HG02973 (cell line): ENCODE data around the gene IL10RB.
"Not testable (repeated sequence)": the region's sequence is repeated elsewhere in the genome, so short reads cannot be mapped to it uniquely, and the experiment has no call there.

Experiments used
- ATAC-seq: cut with Tn5 transposase; IDR thresholded peaks from one replicate; pipeline ENCODE4 v1.9.1; 2021; ENCODE audit warnings: moderate library complexity; ENCODE audit not compliant: unreplicated experiment

The IL10RB gene

GRCh38 chr21:33240404-33240803 is 25.8 kb upstream of the IL10RB start:
- ATAC-seq, result no peak

GRCh38 chr21:33241846-33242245 is 24.3 kb upstream of the IL10RB start:
- no peak for ATAC-seq

GRCh38 chr21:33242846-33243245 is 23.3 kb upstream of the IL10RB start:
- ATAC-seq, result not testable (repeated sequence)

GRCh38 chr21:33244082-33244778 is 21.9 kb upstream of the IL10RB start:
- ATAC-seq, result no peak

GRCh38 chr21:33244779-33245105 is 21.4 kb upstream of the IL10RB start:
- no peak for ATAC-seq

GRCh38 chr21:33245289-33245918 is 20.8 kb upstream of the IL10RB start:
- ATAC-seq, result no peak

- no peak for ATAC-seq
Measured at GRCh38 chr21:33246506-33246905, 19.7 kb upstream of the IL10RB start.

GRCh38 chr21:33246963-33247362 is 19.2 kb upstream of the IL10RB start:
- ATAC-seq, result no peak

- ATAC-seq, result no peak
Measured at GRCh38 chr21:33247599-33247998, 18.6 kb upstream of the IL10RB start.

GRCh38 chr21:33249331-33250002 is 16.7 kb upstream of the IL10RB start:
- ATAC-seq, result no peak

GRCh38 chr21:33251119-33251518 is 15.0 kb upstream of the IL10RB start:
- ATAC-seq, result no peak

GRCh38 chr21:33253382-33253781 is 12.8 kb upstream of the IL10RB start:
- not testable (repeated sequence) for ATAC-seq

GRCh38 chr21:33254766-33255165 is 11.4 kb upstream of the IL10RB start:
- ATAC-seq, result no peak

GRCh38 chr21:33255404-33255803 is 10.8 kb upstream of the IL10RB start:
- no peak for ATAC-seq

GRCh38 chr21:33256019-33256418 is 10.1 kb upstream of the IL10RB start:
- no peak for ATAC-seq

- ATAC-seq, result no peak
Measured at GRCh38 chr21:33257094-33257803, 8.9 kb upstream of the IL10RB start.

- ATAC-seq, result no peak
Measured at GRCh38 chr21:33258475-33258874, 7.7 kb upstream of the IL10RB start.

GRCh38 chr21:33259428-33259827 is 6.7 kb upstream of the IL10RB start:
- no peak for ATAC-seq

GRCh38 chr21:33259995-33260394 is 6.2 kb upstream of the IL10RB start:
- no peak for ATAC-seq

GRCh38 chr21:33261635-33262034 is 4.5 kb upstream of the IL10RB start:
- no peak for ATAC-seq

- no peak for ATAC-seq
Measured at GRCh38 chr21:33262921-33263320, 3.2 kb upstream of the IL10RB start.

GRCh38 chr21:33264561-33264960 is 1.6 kb upstream of the IL10RB start:
- no peak for ATAC-seq
